ENCODE data around the gene CERS6.

The CERS6 gene

DNA sequence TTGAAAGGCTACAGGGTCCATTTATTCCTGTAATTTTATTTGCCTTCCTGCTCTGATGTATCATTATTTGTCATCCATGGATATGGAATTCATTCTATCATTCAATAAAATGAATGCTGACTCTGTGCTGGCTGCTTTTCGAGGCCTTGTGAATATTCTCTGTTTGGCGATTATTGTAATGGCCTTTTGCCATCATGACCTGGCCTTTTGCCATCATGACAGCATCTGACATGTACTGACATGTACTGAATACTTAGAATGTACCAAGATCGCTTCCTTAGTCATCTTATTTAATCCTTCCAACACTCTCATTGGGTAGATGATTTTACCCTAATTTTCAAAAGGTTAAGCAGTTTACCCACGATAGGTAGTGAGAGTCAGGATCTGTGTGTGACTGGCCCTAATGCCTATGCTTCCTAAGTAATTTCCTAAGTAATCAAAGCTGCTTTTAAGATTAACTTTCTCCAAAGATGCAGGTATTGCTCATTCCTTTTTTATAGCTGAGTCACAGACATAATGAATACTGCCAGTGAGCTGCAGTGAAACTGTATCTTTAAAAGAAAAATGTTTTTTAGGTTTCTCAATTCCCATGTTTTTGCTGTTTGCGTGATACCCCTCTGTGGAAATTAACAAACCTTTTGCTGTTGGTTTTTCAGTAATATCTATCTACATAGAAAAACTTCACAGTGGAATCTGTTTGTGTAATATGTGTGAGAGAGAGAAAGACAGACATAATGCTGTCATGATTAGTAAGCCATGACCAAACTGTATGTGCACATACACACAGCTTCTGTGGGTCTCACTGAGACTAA lies 127.8 kb downstream of the CERS6 start:
- no peak overlapping the region for H3K27ac ChIP-seq
- TF ChIP-seq CTCF (IDR thresholded peaks at IDR 0.05; ENCODE audit: low read depth, low read length), result no peak
- no peak overlapping the region for H3K4me3 ChIP-seq (ENCODE audit: low read depth, low read length)
- no peaks in the 10 kb centered on the region for H3K9me3 ChIP-seq (ENCODE audit: severe bottlenecking)
- H3K27me3 ChIP-seq (ENCODE audit: insufficient read depth, low read depth, severe bottlenecking), result no peaks in the 10 kb centered on the region
- no peaks in the 10 kb centered on the region for H3K36me3 ChIP-seq
- DNase-seq, result no peak

DNA sequence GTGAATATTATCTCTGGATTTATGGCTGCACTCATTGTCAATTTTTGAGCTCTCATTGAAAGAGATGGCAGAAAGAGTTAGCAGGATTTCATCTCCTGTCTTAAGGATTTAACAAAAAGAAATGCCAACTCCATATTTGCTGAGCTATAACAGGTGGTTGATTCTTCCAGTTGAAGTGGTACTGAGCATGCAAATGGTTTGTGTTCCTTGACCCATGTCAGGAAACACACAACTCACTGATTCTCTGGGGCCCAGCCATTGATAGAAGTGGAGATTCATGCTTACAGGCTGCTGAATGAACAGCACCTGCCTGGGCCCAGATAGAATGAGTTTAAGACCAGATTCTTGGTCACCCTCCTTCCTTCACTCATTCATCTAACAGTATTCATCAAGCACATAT lies 128.8 kb downstream of the CERS6 start:
- no peak for TF ChIP-seq CTCF (IDR thresholded peaks at IDR 0.05; ENCODE audit: low read depth, low read length)
- Histone ChIP-seq H3K27me3 (ENCODE audit: insufficient read depth, low read depth, severe bottlenecking) (no peaks in the 10 kb centered on the region), H3K9me3 (ENCODE audit: severe bottlenecking) (no peaks in the 10 kb centered on the region), H3K36me3 (no peaks in the 10 kb centered on the region), H3K27ac (no peak overlapping the region), H3K4me3 (ENCODE audit: low read depth, low read length) (no peak overlapping the region)
- no peak for DNase-seq

GRCh38 chr2:168585700-168586099 lies 129.6 kb downstream of the CERS6 start:
- H3K27ac ChIP-seq, result no peak overlapping the region

GRCh38 chr2:168587307-168587706 lies 131.2 kb downstream of the CERS6 start:
- DNase-seq, result no peak
- Histone ChIP-seq H3K27ac (no peak overlapping the region), H3K4me3 (ENCODE audit: low read depth, low read length) (no peak overlapping the region)

More at GRCh38 chr2:168585700-168586099, 129.6 kb downstream of the CERS6 start:
- Histone ChIP-seq H3K27me3 (ENCODE audit: insufficient read depth, low read depth, severe bottlenecking) (no peaks in the 10 kb centered on the region), H3K4me3 (ENCODE audit: low read depth, low read length) (no peak overlapping the region), H3K9me3 (ENCODE audit: severe bottlenecking) (no peaks in the 10 kb centered on the region), H3K36me3 (no peaks in the 10 kb centered on the region)
- DNase-seq, result no peak
- no peak for TF ChIP-seq CTCF (IDR thresholded peaks at IDR 0.05; ENCODE audit: low read depth, low read length)

GRCh38 chr2:168589236-168590211 lies 133.5 kb downstream of the CERS6 start:
- DNase-seq, result no peak
- H3K36me3 ChIP-seq, result no peaks in the 10 kb centered on the region
- TF ChIP-seq CTCF (IDR thresholded peaks at IDR 0.05; ENCODE audit: low read depth, low read length), result no peak
- no peak overlapping the region for H3K4me3 ChIP-seq (ENCODE audit: low read depth, low read length)
- H3K9me3 ChIP-seq (ENCODE audit: severe bottlenecking), result no peaks in the 10 kb centered on the region
- H3K27ac ChIP-seq, result no peak overlapping the region
- H3K27me3 ChIP-seq (ENCODE audit: insufficient read depth, low read depth, severe bottlenecking), result no peaks in the 10 kb centered on the region

More at GRCh38 chr2:168587307-168587706, 131.2 kb downstream of the CERS6 start:
- H3K36me3 ChIP-seq, result no peaks in the 10 kb centered on the region
- no peaks in the 10 kb centered on the region for H3K27me3 ChIP-seq (ENCODE audit: insufficient read depth, low read depth, severe bottlenecking)
- H3K9me3 ChIP-seq (ENCODE audit: severe bottlenecking), result no peaks in the 10 kb centered on the region
- TF ChIP-seq CTCF (IDR thresholded peaks at IDR 0.05; ENCODE audit: low read depth, low read length), result no peak
